GM19395 (cell line): ENCODE results near the gene C6orf118.

Source experiments
- ATAC-seq: cut with Tn5 transposase; IDR thresholded peaks from one replicate; pipeline ENCODE4 v1.9.1; 2021; ENCODE audit warnings: mild to moderate bottlenecking, moderate library complexity; ENCODE audit not compliant: unreplicated experiment

Gene C6orf118

DNA sequence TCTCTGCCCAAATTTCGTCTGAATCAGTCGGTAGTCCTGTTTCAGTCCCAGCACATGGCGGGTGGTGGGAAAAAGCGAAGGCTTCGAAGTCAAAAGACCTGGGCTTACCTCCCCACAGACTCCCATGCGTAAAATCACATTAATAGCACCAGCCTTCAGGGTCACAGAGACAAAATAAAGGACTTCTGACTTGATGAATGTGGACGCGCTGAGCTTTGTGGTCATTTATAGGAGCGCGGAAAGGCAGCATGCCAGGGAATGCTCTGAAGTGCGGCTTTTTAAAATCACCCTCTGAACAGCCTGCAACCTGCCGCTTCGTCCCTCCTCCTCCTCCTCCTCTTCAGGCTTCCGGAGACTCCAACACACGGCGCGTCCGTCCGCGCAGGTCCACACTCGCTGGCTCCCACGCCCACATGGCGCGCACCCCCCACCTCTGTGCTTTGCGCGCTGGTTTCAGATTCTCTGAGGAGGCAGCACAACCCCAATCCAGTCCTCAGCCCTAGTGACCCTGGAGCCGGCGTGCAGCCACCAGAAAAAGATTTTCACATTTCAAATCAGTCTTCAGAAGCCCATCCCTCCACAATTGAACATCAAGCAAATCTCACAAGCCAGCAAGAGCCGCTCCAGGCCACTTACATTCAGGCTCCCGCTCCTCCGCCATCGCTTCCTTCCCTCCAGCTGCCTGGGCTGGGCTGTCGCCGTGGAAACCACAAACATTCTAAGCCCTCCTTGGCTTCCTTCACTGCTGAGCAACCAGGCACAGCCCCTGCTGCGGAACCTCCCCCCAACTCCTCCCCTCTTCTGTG, at the start of gene C6orf118:
Gene C6orf118 (minus strand): TSS at position 680 of the 806 bp plus-strand sequence. CDS start 19 bp downstream, at position 661.
- ATAC-seq = no peak

DNA sequence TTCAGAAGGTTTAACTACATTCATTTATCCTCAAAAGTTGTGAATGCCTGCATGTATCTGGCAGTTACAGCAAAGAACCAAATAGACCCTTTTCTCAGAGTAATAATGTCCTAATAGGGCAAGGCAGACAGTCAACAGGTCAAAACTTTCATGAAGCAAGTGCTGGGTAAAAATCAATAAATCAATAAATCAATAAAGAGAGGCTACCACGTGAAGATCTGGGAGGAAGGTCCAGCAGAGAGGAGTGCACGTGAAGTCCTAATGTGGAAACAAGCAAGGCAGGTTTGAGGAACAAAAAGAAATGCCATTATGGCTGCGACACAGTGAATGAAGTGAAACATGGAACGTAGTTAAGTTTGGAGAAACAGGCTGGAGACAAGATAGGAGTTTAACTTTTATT, 36.3 kb upstream of the C6orf118 start:
- ATAC-seq = no peak

DNA sequence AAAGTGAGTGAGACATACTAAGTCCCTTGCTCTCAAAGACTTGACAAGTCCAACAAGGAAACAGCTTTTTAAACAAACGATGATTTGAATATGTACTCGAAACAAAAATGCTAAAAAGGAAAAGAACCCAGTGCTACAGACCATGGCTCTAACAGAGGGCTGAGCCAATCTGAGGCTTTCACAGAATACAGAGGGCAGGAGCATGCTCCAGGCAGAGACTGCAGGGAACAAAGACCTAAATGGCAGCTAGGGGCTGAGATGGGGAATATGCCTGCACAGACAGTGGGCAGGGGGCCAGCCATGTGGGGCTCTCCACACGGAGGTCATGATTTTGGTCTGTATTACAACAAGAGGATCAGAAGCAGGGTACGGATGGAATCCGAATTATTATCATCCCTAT, 31.1 kb upstream of the C6orf118 start:
- ATAC-seq = no peak

DNA sequence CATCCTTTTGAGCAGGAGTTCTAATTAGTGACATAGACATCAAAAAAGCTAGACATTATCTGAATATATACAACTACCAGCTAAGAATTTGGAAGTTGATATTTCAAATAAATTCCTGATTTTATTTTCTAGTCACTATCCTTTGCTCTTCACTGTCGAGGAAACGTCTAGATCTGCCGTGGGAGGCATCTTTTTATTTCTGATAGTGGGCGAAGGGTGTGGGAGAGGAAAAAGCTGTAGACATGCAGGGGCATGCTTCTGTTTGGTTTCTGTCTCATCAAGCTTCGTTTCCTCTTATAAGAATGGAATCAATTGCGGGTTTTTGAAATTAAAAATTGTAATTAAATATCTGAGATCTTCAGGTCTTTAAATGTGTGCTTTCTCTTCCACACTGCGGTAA, 16.2 kb upstream of the C6orf118 start:
- no peak for ATAC-seq

DNA sequence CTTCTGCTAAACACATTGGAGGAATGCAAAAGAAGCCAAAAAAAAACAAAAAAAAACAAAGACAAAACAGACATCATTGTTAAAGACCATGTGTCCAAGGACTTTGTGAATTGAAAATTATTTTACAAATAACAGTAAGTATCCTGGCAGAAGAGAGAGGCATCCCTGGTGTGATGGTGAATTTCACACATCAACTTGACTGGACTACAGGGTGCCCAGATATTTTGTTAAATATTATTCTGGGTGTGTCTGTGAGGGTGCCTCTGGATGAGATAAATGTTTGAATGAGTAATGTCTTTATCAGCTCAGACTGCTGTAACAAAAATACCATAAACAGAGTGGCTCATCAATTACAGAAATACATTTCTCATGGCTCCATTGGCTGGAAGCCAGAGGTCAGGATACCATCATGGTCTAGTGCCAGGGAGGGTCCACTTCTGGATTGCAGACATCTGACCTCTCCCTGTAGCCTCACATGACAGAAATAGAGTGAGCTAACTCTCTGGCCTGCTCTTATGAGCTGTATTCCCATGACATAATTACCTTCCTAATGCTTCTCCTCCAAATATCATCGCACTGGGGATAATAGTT, 12.2 kb upstream of the C6orf118 start:
- ATAC-seq = no peak

DNA sequence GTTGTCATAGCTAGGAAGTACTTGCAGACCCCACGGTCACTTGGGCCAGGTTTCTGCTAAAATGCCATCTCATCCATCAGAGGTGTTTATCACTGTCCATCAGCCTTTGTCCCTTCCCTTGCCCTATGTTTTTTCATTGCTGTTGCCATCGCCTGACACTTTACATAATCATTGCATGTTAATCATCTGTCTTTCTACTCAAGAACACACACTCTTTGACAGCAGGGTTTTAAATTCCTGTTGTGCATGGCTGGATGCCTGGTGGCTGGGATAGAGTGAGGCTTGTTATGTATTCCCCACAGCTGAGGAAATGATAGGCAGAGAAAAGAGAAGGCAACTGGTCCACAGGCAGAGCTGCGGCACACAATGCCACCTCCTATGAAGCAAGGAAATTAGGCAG, 11.7 kb upstream of the C6orf118 start:
- ATAC-seq = no peak

DNA sequence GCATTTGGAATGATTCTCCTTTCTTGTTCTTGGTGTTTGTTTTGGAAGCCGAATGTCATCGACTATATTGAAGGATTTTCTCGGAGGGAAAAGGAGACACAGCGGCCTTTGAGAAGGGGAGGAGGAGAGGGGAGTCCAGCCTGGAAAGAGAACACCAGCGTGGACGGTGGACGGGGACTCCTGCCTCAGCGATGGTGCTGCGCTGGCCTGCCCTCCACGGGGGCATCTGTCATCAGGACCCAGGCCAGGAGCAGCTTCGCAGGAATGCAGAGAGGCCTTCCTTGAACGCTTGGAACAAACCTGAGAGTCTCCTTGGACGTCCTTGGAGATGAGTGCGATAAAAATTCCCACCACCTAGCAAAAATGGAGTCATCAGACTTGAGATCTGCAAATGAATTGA, 8.3 kb upstream of the C6orf118 start:
- no peak for ATAC-seq

DNA sequence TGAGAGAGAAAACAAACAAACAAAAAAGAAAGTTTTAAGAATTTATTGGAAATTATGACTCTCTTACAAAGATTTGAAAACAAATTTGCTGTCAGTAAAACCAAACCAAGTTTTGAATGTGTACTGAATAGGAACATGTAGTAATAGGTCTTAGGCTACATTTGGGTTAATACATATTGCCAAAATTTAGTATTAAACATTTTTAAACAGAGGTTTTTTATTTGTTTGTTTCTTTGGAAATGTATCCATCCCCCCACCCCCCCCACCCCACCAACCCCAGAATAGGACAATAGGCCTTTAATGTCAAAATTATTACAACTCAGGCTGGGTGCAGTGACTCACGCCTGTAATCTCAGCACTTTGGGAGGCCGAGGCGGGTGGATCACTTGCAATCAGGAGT, 2.5 kb downstream of the C6orf118 start:
- ATAC-seq = no peak

DNA sequence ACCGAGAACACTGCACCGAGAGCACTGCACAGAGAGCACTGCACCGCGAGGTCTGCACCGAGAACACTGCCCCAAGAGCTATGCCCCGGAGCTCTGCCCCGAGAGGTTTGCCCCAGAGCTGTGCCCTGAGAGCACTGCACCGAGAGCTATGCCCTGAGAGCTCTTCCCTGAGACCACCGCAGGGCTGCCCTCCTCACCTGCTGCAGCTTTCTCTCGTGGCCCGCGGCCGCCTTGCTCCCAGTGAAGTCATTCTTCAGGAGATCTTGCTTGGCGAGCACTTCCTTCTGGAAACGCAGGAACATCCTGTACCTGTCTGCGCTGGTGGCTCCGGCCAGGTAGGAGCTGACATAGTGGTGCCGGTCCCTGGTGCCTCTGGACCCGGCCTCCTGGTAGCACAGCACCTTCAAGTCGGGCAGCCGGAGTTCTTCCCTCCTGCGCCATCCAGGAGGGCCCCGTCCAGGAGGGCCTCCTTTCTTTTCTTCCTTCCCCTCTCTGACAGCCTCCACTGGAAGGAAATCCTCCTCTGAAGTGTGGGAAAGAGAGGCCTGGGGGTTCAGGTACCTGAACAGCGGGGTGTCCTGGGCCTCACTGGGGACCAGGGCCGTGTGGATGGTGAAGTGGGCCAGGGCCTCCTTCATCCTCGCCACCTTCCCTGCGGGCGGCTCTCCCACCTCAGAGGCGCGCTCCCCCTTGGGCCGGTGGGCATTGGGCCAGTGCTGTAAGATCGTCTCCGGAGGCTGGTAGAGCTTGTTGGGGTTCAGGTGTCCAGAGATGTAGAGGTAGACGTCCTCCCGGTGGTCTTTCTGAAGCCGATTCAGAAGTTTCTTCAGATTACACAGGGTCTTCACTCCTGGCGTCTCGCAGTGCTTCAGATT, 7.8 kb downstream of the C6orf118 start:
- no peak for ATAC-seq

DNA sequence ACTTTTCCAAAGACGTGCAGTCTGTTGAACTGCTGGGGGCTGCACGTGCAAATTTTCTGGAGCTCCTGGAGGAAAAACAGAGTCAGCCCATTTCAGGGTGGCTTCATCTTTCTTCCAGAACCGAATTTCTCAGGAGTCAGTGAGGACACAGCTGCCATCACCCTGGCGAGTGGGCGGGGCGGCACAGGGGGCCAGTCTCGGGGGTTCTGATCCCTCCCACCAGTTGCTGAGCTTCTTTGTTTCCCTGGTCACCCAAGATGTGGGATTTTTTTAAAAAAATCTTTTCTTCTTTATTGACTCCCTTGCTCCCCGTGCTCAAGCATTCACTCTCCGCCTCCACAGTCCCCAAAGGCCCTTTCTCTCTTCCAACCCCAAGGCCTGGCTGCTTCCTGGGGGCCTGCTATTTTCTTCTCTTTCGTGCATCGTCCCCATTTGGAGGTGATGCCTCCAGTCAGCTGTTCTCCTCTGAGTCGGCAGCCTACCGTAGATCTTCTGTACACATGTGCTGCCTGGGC, 8.9 kb downstream of the C6orf118 start:
- no peak for ATAC-seq

DNA sequence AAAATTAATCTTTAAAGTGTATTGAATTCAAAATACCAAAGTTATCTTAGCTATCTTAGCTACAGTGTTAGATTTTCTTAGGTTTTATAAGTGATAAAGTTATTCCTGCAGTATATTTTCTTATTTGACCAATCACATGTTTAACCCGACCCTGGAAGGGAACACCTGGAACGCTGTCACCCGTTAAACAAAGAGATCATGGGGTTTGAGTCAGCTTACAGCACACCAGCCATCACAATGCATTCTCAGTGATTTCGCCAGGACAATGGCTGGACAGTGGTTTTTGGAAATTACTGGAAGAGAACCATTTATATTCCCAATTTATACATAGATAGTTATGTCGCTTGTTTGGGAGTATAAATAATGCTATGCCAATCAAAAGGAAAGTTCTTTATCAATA, 10.5 kb downstream of the C6orf118 start:
- no peak for ATAC-seq

DNA sequence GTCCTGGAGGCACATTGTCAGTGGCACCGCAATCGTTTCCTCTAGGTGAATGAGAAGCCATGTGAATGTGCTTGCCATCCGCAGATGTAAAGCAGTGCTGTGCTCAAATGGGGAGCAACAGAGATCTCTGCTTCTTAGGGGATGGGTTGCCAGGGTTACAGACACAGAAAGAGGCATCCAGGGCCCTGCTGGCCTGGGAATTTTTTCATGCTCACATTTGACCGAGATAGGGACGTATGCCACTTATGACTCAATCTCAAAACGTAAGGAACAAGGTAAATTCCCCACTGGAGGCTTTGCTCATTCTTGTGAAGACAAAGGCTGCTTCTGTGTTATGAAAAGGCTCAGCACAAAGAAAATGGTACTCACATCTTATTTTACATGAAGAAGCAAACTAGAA, 11.0 kb downstream of the C6orf118 start:
- ATAC-seq = no peak

DNA sequence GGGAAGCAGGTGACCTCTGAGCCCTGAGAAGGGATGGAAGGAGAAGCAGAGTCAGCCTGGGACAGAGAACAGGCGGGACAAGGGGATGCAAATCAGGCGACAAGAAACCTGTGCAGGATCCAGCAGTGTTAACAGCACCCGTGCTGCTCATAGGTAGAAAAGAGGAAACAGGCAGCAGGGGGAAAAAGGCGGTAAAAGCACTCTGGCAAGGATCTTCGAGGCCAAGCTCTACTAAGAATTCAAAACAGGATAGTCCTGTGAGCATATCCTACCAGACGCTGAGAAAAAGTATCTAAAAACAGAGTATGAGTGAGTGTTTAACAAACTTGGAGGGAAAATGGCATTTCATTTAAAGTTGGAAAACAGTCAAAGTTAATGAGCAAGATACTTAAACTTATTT, 16.7 kb downstream of the C6orf118 start:
- ATAC-seq = no peak

DNA sequence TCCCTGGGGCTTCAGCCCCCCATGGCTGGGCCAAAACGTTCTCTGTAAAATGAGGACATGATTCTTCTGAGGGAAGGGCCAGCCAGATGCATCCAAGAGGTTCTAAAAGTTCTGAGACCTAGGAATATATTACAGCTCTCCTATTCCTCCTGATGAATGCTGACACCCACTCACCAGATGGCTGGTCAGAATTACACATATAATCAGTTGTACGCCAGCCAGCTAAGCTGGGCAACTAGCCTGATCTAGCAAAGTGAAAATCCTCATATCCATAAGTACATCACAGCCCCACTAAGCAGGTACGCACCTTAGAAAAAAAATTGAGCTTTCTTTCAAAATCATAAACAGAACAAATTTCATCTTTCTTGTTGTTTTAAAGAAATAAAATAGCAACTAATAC, 34.8 kb downstream of the C6orf118 start:
- no peak for ATAC-seq

DNA sequence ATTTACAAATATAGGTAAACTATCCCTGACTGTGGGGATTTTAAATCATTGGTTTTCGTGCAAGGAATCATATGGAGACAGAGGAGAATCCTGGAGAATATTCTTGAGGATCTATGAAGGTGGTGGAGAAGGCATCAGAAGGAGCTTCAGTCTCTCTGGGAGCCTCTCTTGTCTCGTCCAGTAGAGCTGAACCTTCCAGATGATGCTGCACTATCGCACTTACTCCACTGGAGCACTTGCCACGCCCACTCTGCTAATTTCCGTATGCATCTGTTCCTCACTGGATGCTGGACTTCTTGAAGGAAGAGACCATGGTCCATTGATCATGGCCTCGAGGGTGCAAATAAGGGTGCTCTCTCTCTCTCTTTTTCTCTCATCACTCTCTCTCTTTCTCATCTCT, 36.8 kb downstream of the C6orf118 start:
- no peak for ATAC-seq

DNA sequence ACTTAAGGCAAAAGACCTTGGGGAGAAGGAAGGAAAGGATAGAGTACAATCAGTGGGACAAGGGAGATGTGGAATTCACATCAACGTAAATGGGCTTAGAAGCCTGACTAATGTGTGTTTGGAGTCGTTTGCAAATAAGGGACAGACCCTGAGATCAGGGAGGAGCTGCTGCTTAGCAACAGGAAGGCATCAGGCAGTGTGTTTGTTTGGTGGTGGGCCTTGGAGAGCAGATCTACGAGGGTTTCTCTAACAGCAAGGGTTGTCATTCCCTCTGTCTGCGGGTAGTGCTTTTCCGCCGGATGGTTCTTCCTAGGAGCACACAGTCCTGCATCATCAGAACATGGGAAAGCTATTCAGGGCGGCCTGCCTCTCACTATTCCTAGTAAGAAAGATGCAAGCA, 40.4 kb downstream of the C6orf118 start:
- ATAC-seq = no peak

DNA sequence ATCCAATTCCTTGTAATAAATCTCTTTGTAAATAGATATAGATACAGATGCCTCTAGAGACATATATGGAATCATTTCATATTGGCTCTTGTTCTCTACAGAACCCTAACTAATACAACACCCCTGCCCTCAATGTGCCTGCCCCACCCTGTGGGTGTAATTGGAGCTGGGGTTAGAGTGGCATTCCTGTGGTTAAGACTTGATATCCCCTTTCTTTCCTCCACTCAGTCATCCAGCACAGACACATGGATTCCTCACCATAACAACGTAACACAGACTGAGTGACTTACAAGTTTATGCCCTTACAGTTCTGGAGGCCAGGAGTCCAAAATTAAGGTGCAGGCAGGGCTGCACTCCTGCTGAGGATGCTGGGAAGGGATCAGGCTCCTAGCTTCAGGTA, 42.8 kb downstream of the C6orf118 start:
- ATAC-seq = no peak

DNA sequence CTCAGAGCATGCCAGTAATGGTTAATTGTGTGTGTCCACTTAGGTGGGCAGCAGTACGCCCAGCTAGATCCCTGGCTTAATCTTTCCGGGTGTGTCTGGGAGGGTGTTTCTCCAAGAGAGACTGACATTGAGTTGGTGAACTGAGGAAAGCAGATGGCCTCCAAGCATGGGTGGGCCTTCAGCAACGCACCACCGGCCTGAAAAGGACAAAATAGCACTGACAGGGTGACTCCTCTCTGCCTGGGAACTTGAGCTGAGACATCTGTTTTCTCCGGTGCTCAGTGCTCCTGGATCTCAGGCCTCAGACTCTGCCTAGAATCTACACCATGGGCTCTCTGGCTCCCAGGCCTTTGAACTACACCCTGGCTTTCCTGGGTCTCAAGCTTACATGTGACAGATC, 43.2 kb downstream of the C6orf118 start:
- no peak for ATAC-seq

DNA sequence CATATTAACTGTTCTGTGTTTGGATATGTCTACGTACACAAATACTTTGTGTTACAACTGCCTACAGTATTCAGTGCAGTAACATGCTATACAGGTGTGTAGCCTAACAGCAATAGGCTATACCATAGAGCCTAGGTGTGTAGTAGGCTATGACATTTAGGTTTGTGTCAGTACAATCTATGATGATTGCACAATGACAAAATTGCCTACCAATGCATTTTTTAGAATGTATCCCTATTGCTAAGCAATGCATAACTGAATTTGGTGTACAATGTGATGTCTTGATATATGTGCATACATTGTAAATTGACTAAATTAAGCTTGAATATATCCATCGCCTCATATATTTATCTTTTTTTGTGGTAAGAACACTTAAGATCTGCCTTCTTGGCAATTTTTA, 48.9 kb downstream of the C6orf118 start:
- ATAC-seq = no peak

DNA sequence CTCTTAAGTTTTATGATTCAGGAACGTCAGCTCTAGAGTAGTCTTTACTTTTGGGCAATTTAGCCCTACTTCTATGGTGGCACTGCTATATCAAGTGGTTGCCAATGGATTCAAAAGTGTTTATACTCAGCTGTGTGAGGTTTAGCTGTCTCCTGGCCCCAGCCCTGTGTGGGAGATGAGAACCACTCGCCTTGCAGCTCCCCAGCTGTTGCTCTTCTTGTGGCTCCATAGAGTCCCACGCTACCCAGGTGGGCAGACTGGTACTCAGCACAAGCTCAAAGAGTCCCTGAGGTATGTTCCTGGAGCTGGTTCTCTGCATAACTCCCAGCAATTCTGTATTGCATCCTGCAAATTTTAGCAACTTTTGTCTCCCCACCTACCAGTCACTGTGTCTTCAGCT, 59.6 kb downstream of the C6orf118 start:
- ATAC-seq = no peak

DNA sequence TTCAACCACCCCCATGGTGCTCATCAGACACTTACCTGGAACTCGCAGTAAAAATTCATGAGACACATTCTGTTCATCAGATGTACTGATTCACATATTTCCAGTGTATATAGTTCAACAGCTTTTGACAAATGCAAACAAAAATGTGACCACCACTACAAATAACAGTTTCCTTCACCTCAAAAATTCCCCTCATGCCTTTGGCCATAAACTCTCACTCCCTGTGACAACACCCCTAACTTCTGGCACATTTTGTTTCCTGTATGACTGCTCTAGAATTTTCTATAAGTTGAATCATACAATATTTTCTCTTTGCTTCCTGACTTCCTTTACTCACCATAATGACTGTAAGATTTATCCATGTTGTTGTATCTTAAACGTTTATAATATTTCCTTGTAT, 63.7 kb downstream of the C6orf118 start:
- ATAC-seq = no peak

DNA sequence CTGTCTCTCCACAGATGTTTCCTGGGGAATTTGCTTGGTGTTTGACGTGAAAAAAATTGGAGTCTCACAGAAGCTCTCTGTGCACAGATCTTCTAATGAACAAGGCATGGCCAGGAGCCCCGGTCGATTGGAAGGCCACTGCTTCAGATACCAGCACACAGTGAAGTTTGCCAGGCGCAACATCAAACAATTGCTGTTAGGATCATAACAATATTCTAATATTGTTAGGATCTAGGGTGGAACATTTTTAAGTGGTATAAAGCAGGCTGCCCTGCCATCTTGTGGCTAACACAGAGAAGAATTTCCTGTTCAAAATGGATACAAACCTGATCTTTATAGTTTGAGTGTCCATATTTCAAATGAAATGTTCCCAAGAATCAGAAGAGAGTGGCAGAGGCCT, 64.1 kb downstream of the C6orf118 start:
- no peak for ATAC-seq
